HUES64 (cell line): ENCODE measurements around the gene IQCN.
"Not testable (repeated sequence)": the region's sequence is repeated elsewhere in the genome, so short reads cannot be mapped to it uniquely, and the experiment has no call there.

Source experiments
- H3K27ac ChIP-seq: 2 replicates; pipeline ENCODE4 v1.7.0; 2013; ENCODE audit warnings: low read depth, low read length, inconsistent platforms
- H3K27me3 ChIP-seq: 2 replicates; pipeline ENCODE4 v1.6.1; 2013; ENCODE audit warnings: mild to moderate bottlenecking, low read length; ENCODE audit not compliant: insufficient read depth
- H3K36me3 ChIP-seq: 2 replicates; pipeline ENCODE4 v1.6.1; 2013; ENCODE audit warnings: mild to moderate bottlenecking, low read length; ENCODE audit not compliant: insufficient read depth
- H3K4me1 ChIP-seq: 2 replicates; pipeline ENCODE4 v1.6.1; 2013; ENCODE audit warnings: mild to moderate bottlenecking, low read length, moderate library complexity; ENCODE audit not compliant: insufficient read depth
- H3K4me3 ChIP-seq: 2 replicates; pipeline ENCODE4 v1.5.1; 2013; ENCODE audit warnings: mild to moderate bottlenecking, low read length, moderate library complexity
- H3K9ac ChIP-seq: 2 replicates; pipeline ENCODE4 v1.6.1; 2013; ENCODE audit warnings: mild to moderate bottlenecking, low read depth, low read length
- H3K9me3 ChIP-seq: 2 replicates; pipeline ENCODE4 v1.6.1; 2013; ENCODE audit warnings: low read depth, low read length; ENCODE audit not compliant: insufficient read depth
- WGBS: fragments of 150-250, 120-280 bp; methylation state at CpG from one replicate; pipeline ENCODE4 v1.1.7; 2013; ENCODE audit warnings: missing lambda C conversion rate; 5-methylcytosine and 5-hydroxymethylcytosine counted together

Gene IQCN

DNA sequence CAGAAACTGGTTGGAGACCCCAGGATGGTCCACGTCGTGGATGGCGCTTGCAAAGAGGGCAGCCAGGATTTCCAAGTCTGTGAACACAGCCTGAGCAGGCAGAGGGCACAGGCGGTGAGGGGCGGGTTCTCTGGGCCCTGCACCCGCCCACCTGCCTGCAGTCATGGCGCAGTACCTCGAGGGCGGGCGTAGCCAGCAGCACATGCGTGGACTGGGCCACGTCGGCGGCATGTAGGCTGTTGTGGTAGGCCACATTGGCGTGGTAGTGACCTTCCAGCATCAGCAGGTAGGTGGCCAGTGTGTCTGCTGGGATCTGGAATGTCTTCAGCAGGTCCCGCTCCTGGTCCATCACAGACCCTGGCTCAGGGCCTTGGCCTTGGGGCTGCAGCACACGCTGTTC, 56.1 kb downstream of the IQCN start:
- Histone ChIP-seq H3K9me3 (no peaks in the 10 kb centered on the region), H3K4me3 (no peak overlapping the region), H3K27ac (no peak overlapping the region), H3K9ac (no peak overlapping the region), H3K4me1 (no peaks in the 10 kb centered on the region; the same call in 1 of the 2 replicates), H3K27me3 (no peaks in the 10 kb centered on the region), H3K36me3 (no peaks in the 10 kb centered on the region)
- WGBS = 91% methylated on average over 17 of the region's 17 CpGs

DNA sequence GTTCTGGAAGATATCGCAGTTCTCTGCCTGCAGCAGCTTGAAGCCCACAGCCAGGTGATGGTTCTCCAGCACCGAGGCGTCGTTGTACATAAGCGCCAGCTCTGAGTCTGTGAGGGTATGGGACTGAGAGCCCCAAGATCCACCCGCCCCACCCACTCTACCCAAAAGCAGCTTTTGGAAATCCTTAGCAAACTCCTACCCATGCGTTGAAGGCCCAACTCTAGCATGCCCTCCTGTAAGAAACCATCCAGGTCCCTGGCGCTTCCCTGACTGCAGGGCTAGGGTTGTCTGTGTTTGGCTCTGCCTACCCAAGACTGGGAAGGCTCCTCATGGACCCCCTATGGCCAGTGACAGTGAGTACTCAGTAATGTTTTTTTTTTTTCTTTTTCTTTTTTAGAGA, 57.5 kb downstream of the IQCN start:
- Histone ChIP-seq H3K4me1 (no peaks in the 10 kb centered on the region; the same call in 1 of the 2 replicates), H3K27ac (no peak overlapping the region), H3K9ac (no peak overlapping the region), H3K9me3 (no peaks in the 10 kb centered on the region), H3K4me3 (no peak overlapping the region), H3K27me3 (no peaks in the 10 kb centered on the region), H3K36me3 (no peaks in the 10 kb centered on the region)
- WGBS = 92% methylated on average over 8 of the region's 8 CpGs

DNA sequence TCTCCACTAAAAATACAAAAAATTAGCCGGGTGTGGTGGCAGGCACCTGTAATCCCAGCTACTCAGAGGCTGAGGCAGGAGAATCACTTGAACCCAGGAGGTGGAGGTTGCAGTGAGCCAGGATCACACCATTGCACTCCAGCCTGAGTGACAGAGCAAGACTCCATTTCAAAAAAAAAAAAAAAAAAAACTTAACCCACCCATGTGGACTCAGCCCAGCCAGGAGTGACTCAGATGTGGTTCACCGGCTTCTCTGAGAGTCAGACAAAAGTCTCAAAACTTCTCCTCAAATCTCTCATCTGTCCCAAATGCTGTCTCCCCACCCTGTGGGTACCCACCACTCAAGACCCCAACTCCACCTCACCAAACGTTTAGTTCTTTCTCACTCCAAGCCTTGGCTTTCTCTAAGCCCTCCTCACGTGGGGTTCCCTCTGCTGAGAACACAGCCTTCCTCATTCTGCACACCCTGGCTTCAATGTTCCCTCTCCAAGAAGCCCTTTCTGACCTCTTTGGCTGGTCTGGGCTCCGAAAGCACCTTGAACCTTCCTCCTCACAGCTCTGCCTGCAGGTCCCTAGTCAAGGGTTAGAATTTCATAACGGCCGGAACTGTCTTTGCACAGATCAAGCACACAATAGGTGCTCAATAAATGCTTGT, 59.3 kb downstream of the IQCN start:
- Histone ChIP-seq H3K27me3 (no peaks in the 10 kb centered on the region), H3K4me1 (no peaks in the 10 kb centered on the region; the same call in 1 of the 2 replicates), H3K36me3 (no peaks in the 10 kb centered on the region), H3K9ac (no peak overlapping the region), H3K4me3 (no peak overlapping the region), H3K27ac (no peak overlapping the region), H3K9me3 (no peaks in the 10 kb centered on the region)
- WGBS = 79% methylated on average over 7 of the region's 7 CpGs

- H3K27ac ChIP-seq = no peak overlapping the region
- no peaks in the 10 kb centered on the region for H3K9me3 ChIP-seq
- no peaks in the 10 kb centered on the region for H3K36me3 ChIP-seq
- 91% methylated on average over 14 of the region's 14 CpGs for WGBS
- no peaks in the 10 kb centered on the region for H3K27me3 ChIP-seq
- no peak overlapping the region for H3K9ac ChIP-seq
- H3K4me1 ChIP-seq = 0 out of 2 replicates have a peak, but pooled peaks cover 3% of the 10 kb centered on the region
- H3K4me3 ChIP-seq = no peak overlapping the region
Measured at GRCh38 chr19:18211683-18212082, 62.6 kb downstream of the IQCN start.

GRCh38 chr19:18209912-18210311, 64.3 kb downstream of the IQCN start:
- 90% methylated on average over 5 of the region's 5 CpGs for WGBS

DNA sequence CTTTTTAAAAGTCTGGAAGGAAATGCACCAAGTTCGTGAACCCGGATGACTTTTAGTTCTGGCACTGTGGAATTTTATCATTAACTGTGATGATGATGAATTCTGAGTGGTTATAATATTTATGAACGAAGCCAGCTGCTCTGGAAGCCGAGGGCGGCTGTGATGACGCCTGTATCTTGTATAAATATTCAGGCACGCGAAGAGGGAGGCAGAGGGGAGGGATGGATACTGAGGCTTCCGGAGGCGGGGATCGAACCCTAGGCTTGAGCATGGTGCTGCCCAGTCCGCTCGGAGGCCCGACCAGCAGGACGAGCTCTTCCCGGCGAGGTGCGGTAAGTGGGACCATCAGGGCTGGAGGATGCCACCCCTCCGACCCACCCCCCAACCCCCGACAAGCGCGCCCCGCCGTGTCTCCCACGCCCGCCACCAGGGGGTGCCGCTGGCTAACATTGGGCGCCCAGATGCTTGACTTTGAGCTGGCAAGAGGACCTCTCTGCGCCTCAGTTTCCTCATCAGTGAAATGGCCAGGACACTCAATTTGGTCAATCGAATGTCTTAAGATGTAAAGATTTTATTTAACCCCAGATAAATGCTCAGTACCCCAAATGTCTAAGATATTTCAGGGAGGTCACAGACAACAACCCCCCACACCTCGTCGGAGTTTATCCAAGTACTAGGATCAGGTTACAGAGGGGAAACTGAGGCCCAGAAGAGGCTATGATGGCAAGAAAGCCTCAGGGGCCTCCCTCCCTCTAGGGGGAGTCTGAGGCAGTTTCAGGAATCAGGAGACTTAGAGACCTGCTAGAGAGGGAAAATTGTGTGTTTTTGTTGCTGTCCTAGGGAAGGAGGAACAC, 65.9 kb downstream of the IQCN start:
- Histone ChIP-seq H3K27ac (no peak overlapping the region), H3K27me3 (peaks cover 2% of the 10 kb centered on the region; the same call in 1 of the 2 replicates), H3K4me1 (peaks cover 9% of the 10 kb centered on the region; the same call in 1 of the 2 replicates), H3K9me3 (no peaks in the 10 kb centered on the region), H3K9ac (no peak overlapping the region), H3K36me3 (no peaks in the 10 kb centered on the region), H3K4me3 (no peak overlapping the region)
- 44% methylated on average over 30 of the region's 32 CpGs for WGBS

More at GRCh38 chr19:18209912-18210311, 64.3 kb downstream of the IQCN start:
- not testable (repeated sequence) for H3K9me3 ChIP-seq, H3K36me3 ChIP-seq, H3K27ac ChIP-seq, H3K4me1 ChIP-seq, H3K4me3 ChIP-seq, H3K9ac ChIP-seq, H3K27me3 ChIP-seq
